ENCODE data around the gene C22orf39.

The C22orf39 gene

DNA sequence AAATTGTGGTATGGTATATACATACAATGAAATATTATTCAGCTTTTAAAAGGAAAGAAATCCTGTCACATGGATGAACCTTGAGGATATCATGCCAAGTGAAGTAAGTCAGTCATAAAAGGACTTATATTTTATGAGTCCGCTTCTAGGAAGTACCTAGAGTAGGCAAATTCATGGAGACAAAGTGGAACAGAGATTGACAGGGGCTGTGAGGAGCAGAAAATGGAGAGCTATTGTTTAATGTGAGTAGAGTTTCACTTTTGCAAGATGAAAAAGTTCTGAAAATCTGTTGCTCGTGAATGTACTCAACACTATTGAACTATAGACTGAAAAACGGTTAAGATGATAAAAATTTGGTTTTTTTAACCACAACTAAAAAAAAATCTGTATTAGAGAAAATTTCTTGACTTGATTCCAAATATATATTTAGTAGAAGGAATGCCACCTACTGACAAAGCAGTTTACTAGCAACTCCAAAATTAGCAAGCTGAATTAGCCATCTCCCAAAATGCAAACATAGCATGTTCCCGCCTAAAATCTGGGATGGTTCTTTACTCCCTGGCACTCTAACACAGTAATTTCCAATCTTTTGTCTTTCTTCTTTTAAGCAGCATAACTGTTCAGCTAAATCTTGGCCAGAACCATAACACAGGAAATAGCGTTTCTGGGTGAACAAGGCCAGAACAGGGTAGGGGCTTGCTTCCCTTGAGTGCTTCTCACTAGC is 30.0 kb upstream of the C22orf39 start:
- no peak for DNase-seq (ENCODE audit: low spot score)

DNA sequence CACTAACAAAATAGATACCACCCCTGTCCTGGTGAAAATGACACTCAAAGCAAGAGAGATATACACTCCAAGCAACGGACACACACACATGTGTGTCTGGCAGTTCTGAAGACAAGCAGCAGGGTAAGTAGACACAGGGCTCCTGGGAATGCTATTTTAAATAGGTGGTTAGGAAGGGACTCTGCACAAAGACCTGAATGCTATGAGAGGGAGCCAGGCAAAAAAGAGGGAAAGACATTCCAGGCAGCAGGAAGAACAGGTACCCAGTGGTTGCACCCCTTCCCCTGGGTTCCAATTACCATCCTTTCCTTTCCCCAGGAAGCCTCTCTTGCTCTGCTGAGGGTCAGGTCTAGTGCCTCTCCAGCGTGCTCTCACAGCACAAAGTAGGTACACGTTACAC is 28.5 kb upstream of the C22orf39 start:
- no peak for DNase-seq (ENCODE audit: low spot score)

DNA sequence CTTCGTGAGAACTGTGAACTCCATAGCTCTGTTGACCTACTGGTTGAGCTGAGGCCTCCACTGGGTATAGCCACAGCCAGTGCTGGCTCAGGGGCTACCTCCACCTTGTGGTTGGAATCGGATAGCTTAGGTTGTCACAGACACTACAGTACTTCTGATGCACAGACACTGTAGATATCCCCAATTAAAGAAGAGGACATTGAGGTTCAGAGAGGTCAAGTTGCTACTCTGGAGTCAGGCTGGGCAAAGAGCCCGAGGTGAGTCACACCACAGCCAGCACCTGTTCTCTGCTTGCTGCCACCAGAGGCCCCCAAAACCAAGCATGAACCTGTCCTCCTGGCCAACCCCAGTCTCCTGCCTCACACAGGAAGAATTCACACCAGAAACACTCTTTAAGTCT is 26.1 kb upstream of the C22orf39 start:
- no peak for DNase-seq (ENCODE audit: low spot score)

DNA sequence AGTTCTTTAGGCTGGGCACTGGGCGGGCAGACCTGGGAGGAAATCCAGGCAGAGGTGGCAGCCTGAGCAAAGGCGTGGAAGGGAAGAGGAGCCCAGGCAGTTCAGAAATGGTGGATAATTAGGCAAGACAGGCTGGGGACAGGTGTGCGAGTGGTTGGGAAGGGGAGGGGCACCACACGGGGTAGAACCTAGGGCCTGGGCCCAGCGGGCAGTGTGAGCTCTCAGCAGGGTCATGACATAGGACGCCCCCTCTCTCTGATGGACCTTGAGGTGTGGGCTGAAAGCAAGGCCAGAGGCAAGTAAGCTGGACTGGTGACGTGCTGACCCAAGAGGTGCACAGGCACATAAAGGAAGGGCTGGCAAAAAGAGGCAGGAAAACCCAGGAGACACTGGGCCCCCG is 24.7 kb upstream of the C22orf39 start:
- DNase-seq (ENCODE audit: low spot score), result no peak

DNA sequence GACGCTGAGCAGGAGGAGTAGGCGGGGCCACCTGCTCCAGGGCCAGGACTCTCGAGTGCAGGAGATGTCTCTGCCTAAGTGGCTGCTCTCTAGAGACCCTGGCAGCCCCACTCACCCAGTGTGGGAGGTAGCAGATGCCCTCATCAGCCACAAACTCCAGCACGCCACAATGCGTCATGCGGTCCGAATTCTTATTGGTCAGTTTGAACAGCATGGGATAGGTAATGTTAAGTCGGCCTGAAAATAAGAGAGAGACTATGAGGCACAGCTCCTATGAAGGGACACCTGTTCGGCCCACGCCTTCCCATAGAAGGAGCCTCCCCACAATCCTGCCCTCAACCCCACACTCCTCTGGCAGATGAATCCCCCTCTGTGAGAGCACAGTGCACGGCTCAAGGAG is 24.1 kb upstream of the C22orf39 start:
- DNase-seq (ENCODE audit: low spot score), result no peak

DNA sequence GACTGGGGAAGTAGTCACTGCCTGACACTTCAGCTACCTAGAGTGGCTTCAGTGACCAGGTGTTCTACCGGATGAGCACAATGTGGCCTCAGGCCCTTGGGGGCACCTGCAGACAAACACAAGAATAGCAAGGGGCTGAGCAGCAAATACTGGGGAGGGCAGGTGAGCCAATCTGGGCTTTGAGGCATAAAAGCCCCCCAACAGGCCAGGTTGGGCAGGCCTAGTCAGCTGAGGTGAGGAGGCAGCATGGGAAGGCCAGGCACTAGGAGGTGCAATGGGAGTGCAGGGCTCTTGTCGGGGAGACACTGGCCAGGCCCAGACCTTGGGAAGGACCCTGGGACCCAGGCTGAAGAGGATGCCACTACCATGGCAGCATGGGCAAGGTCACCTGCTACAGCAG is 22.5 kb upstream of the C22orf39 start:
- no peak for DNase-seq (ENCODE audit: low spot score)

DNA sequence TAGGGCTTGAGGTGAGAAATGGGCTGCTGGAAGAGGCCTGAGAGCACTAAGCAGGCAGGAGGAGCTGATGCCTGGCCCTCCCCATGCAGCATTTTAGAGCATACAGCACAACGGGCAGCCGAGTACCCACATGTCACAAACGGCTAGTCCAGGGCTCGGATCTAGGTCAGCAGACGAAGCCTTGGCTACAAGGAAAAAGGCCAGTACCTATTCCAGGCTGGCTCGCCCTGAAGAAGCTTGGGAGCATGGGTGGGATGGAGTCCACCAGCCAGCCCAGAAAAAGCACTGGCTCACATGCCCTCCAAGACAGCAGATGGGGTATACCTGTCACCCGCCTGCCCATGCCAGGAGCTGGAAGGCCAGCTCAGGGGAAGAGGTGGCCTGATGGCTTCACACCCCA is 21.9 kb upstream of the C22orf39 start:
- DNase-seq (ENCODE audit: low spot score), result no peak

DNA sequence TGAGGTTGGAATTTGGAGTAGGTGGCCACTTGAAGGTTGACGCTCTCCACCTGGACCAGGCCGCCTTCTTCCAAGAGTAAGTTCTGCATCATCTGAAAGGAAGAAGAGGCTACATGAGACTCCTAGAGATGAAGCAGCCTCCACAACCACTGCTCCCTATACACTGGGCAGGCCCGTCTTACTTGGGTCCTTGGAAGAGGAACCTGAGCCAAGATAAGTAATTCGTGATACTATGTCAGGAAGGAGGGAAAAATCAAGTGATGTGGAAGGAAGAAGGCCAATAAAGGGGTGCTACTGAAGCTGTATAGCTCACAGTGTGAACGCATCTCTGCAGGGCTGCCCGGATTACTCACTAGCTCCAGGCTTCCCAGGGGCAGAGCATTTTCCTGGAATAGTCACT is 20.4 kb upstream of the C22orf39 start:
- no peak for DNase-seq (ENCODE audit: low spot score)

DNA sequence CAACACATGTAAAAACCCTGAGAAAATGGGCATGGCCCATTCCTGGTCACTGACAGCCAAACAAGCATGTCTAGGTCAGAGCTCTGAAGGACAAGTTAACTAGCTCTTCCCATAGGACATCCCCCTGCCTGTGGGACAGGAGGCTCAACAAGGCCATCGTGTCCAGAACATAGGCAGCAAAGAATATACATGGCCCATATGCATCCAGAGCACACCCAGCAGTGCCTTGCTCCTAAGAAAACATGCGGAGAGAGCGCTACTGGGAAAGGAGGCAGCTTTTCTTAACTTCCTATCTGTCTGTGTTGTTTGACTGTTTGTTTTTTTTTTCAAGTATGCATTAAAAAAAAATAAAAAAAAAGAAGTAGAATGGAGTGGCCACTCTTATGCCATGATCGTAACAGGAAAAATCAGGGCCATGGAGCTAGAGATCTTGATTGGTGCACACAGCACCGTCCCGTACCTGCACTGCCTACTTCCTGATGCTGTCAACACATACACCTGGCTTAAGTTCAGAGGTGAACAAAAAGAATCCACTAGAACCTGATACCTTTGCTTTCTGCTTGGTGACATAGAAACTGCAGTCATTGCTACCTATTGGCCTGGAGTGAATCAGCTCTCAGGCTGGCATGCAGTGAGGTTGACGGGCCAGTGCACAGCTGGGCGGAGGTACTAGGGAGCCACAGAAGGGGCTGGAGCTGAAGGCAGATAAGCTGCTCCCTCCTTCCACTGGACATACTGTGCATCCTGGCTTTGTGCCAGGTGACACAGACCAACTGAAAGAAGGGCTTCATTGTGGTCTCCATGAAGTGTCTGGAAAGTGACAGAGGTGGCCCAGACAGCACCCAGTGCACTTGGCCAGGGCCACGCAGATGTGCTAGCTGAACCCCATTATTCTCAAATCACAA is 19.6 kb upstream of the C22orf39 start:
- DNase-seq (ENCODE audit: low spot score), result no peak

DNA sequence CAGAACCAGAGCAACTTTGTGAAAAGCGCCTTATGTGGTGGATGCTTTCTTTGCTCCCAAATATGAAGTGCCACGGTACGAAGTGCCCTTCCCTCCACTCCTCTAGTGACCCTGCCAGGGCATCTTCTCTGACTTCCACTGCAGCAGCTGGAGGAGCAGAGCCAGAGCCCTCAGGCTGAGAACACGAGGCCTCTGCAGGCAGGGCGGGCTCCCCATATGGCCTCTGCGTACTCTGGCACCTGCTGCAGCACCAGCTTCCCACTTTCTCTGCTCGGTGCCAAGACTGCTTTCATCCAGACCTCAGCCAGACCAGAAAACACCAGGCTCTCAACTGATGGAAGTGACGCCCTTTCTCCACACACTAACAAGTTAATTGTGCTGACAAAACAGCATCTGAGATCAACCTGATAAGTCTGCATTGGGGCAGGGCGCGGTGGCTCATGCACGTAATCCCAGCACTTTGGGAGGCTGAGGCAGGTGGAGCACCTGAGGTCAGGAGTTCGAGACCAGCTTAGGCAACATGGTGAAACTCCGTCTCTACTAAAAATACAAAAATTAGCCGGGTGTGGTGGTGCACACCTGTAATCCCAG is 18.7 kb upstream of the C22orf39 start:
- no peak for DNase-seq (ENCODE audit: low spot score)

DNA sequence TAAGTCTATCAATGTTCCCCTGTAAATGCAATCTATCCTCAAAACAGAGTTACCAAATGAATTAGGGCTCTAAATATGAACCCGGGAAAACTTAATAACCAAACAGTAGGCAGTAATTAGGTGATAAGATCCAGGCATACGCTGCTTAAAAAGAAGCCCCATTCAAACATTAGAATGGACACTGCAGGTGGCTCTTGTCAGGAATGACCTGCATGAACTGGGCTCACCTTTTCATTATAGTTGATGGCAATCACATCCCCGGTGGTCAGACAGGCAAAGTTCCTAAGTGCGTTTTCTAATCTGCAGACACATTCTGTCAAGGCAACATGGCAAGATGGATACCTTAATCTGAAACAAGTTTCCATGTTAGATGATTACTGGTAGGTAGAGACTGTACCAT is 17.5 kb upstream of the C22orf39 start:
- no peak for DNase-seq (ENCODE audit: low spot score)

DNA sequence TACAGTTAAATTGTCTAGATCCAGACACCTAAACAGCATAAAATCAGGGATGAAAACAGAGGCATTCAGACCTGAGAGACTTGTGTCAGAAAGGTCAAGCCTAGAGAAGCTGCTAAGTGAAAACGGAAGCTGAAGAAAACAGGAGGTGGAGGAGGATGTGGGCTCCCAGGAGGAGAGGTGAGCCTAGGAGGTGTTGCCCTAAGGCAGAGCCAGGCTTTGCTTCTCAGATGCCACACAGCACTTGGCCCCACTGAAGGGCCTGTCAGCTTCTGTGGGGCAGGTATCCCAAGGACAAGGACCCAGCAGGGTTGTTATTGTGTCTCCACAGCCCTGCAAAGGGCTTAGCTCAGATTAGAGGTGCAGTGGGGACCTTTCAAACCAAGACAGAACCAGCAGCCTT is 17.0 kb upstream of the C22orf39 start:
- DNase-seq (ENCODE audit: low spot score), result no peak

DNA sequence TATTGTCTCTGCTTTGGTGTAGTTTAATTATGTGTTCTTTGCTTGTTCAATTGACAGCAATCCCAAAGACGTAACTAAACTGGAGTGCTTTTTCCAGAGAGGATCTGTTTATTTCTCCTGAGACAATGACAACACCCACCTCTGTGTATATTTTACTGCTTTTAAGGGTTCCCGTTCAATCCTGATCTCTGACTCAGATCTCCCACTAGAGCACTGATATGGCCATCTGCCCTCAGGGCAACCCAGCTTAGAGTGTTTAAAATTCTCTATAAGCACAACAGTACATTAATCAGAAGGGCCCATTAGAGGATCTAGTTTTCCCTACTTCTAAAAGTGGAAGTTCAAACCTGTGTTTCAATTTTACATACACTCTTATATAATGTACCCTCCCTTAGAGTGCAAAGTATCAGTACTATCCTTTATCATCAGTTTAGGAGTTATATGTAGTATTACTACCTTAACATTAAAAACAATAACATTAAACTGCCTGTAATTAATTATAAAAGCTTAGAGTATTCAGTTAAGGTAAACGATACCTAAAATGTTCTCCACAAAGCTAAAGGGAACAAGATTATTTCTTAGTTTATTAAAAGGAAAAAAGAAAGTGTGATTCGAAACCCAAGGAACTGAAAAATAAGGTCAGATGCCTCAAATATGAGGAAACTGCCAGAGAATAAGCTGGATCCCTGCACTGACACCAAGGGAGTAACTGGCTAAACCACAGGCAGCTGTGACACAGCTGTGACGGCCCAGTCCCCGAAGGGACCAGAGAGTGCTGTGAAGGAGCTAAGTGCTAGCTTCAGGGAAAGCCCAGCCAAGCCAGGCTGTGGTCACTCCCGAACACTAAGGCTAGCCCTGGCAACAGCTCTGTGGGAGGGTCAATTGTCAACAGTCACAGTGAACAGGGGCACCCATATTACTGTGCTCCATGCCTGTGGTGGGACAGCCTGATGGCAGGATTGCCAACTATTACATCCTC is 16.3 kb upstream of the C22orf39 start:
- no peak for DNase-seq (ENCODE audit: low spot score)

DNA sequence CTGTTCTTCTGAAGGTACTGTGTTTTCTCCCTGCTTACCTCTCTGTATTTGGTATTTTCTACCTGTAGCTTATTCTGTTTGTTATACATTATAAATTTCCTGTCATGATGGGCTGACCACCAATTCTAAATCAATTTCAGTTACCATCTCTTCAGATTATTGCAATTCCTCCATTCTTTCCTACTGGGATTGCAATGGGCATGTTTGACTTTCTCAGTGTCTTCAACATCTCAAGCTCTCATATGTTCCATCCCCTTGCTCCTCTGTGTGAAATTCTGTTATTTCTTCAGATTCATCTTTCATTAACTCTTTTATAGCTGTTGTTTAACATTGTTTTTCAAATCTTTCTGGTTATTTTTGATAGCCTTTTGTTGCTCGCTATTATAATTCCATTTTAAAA is 15.5 kb upstream of the C22orf39 start:
- no peak for DNase-seq (ENCODE audit: low spot score)

DNA sequence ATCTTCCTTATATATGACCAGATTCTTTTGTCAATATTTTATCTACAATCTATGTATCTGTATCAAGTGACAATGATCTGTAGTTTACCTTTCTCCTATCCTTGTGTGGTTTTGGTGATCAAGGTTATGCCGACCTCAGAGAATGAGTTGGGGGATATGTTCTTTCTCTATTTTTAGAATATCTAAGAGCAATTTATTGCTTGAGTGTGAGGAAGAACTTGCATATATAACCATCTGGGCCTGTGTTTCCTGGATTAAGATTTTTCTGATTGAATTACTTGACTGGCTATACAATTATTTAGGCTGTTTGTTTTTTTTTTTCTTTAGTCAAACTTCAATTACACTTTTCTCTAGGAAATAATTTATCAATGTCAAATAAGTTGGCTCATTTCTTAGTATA is 14.0 kb upstream of the C22orf39 start:
- DNase-seq (ENCODE audit: low spot score), result no peak

DNA sequence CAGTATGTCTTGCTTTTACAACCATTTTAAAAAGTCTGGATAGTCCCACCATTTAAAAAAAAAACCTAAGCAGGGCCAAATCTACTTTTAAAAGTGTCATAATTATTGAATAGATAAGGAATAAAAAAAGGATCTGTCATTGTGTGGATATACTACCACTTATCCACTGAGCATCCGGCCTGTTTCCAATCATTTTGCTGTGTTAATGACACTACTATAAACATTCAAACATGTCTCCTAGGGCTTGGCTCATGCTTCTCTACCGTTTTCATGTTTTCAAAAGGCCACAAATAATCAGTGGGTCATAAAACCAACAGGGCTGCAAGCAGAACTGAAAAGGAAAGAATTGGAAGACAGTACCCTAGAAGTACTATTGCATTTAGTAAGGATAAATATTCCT is 12.5 kb upstream of the C22orf39 start:
- DNase-seq (ENCODE audit: low spot score), result no peak

DNA sequence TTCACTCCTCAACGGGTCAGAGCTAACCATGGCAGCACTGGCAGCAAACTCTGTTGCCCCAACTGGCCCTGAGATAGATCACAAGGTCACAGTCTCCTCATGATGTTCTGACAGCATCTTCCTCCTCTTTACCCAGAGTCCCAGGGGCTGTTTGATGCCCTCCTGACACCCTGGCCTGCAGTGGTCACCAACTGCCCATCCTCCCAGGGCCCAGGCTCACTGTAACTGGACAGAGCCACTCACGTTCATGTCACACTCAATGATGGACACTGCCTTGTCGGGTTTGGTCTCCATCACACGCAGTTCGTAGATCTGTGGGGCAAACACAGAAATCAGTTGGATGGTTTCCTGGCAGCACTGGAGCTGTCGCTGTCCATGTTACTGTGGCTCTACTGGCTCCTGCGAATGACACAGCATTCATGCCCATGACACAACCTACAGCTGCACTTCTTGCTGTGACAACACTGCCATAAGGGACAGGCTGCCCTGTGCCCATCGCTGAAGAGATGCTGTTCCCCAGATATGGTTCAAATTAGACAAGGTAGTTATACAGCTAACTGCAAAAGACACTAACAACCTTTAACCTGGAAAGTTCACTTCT is 10.4 kb upstream of the C22orf39 start:
- DNase-seq (ENCODE audit: low spot score), result no peak

DNA sequence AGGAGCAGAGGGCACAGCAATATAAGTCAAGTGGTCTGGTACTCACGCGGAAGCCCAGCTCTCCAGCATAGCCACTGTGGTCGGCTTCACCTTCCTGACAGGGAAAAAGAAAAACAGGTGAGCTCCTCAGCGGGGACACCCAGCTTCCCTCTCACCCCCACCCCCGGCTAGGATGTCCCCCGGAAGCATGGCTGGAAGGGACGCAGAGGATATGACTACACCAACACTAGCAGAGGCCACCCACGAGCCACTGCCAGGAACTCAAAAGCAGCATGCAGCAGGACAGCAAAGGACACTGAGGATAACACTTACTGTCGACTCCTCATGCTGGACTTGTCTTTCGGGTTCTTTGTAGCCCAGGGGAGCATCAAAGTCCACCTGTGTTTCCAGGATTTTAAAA is 9.0 kb upstream of the C22orf39 start:
- no peak for DNase-seq (ENCODE audit: low spot score)

DNA sequence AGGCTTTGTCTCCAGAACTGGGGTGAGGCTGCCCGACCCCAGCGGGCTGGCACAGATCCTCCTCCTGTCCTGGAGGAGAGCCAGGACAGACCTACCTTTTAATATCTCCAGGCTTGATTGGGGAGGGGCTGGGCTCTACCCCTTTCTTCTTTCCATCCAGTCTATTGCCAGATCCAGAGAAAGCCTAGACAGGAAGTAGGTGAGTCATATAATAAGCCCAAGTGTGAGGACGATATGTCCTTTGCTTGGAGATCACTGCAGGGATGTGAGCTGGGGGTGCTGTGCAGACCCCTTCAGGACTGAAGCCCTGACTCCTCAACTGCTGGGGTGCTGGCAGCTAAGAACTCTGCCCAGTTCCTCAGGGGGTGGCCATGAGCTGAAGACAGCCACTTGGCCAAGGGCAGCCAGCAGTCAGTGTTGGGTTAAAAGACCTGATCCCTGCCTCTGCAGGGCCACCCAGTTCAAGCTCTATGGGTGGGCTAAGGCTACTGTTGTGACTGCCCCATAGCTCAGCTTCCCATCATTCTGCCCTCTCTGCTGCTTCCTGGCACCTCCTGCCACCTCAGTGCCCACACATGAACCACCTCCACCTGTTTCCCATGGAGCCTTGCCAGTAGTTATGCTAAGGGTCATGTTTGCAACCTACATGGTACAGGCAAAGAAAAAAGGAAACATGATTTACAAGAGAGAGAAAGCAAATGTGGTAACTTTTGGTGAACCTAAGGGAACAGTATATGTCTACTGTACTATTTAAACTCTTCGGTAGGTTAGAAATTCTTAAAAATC is 8.3 kb upstream of the C22orf39 start:
- no peak for DNase-seq (ENCODE audit: low spot score)

DNA sequence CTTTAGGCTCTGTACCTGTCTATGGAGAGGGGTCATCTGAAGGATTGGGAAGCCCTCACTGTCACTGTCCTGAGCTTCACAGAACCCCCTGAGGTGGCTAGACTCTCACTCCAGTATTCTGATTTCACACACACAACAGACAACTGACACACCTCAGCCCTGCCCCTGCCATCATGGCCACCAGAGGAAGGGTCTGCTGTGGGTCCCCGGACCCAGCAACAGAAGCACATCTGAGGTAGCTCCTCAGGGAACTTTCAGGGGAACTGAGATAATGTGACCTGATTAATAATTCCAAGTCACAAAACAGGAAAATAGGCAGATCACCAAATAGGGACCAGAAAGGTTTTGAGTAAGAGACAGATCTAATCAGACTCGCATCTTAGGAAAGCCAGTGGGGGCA is 7.5 kb upstream of the C22orf39 start:
- DNase-seq (ENCODE audit: low spot score), result no peak

DNA sequence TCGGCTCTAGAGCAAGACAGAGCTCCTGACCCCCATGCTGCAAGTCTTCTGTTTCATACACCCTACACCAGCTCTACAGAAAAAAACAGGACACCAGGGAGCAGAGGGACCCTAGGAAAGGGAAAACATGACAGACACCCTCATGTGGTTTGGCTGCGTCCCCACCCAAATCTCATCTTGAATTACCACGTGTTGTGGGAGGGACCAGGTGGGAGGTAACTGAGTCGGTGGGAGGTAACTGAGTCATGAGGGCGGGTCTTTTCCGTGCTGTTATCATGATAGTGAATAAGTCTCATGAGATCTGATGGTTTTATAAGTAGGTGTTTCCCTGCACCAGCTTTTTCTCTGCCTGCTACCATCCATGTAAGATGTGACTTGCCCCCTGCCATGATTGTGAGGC is 6.6 kb upstream of the C22orf39 start:
- DNase-seq (ENCODE audit: low spot score), result no peak
